T-cell (primary cell): Measurements from ENCODE around the gene CAPZA2. TPM values are rescaled to one million over a fixed set of nuclear protein-coding genes. Genes with fewer than 3 reads are reported as not detected.

Experiments
- ATAC-seq, 4 experiments: fragments of 200-7000 bp in 3 of 4; fragments of 150-1000 bp in 1 of 4; cut with Tn5 transposase; replicated peaks in 1 of 4; 1 replicate in 3 of 4; 2 replicates in 1 of 4; pipeline ENCODE4 v1.10.0; 2021; ENCODE audit warnings: moderate library complexity in 3 of 4, mild to moderate bottlenecking in 2 of 4, moderate number of reproducible peaks in 1 of 4
- CTCF ChIA-PET, 2 donors: fragments of 300-600 bp; sonication (Branson Sonifier 250); formaldehyde crosslinking; loops; one replicate each; lab custom pipeline; 2022; ENCODE audit warnings: antibody characterized with exemption in 2 of 2; lab: Charles Lee
- POLR2A ChIA-PET, 2 donors: fragments of 300-600 bp; sonication (Branson Sonifier 250); formaldehyde crosslinking; loops; one replicate each; lab custom pipeline; 2022; ENCODE audit warnings: antibody characterized with exemption in 2 of 2; lab: Charles Lee
- DNase-seq, 35 experiments: peaks; one replicate each; pipeline versions ENCODE4 v3.0.0 to v3.0.0-alpha.2; 2013 to 2023
- H3K27ac ChIP-seq: one replicate; pipeline ENCODE4 v1.5.1; 2013; ENCODE audit warnings: low read length
- H3K27me3 ChIP-seq, 2 experiments: replicated peaks in 1 of 2; 1 replicate in 1 of 2; 2 replicates in 1 of 2; pipeline versions ENCODE4 v1.6.1 to v1.7.0; 2013; ENCODE audit warnings: low read length in 1 of 2, mixed read lengths in 1 of 2; ENCODE audit not compliant: control insufficient read depth in 2 of 2, insufficient read depth in 2 of 2; ENCODE audit errors: extremely low read depth in 1 of 2
- H3K36me3 ChIP-seq, 2 donors: 1 replicate in 1 of 2; 2 replicates in 1 of 2; pipeline versions ENCODE4 v1.6.1 to v1.7.0; 2013; ENCODE audit warnings: low read length in 1 of 2; ENCODE audit not compliant: control insufficient read depth in 2 of 2, insufficient read depth in 1 of 2; ENCODE audit errors: extremely low read depth in 1 of 2
- H3K4me1 ChIP-seq, 2 experiments: 1 replicate in 1 of 2; 2 replicates in 1 of 2; pipeline versions ENCODE4 v1.6.1 to v1.7.0; 2013; ENCODE audit warnings: low read length in 2 of 2, mixed read lengths in 1 of 2; ENCODE audit not compliant: insufficient read depth in 2 of 2, control insufficient read depth in 1 of 2; ENCODE audit errors: extremely low read depth in 1 of 2
- H3K4me3 ChIP-seq, 2 donors: 1 replicate in 1 of 2; 2 replicates in 1 of 2; pipeline versions ENCODE4 v1.5.1 to v1.7.0; 2013; ENCODE audit warnings: mild to moderate bottlenecking in 2 of 2, low read length in 1 of 2, moderate library complexity in 1 of 2; ENCODE audit not compliant: control insufficient read depth in 1 of 2; ENCODE audit errors: extremely low read depth in 1 of 2
- H3K9me3 ChIP-seq: 2 replicates; pipeline ENCODE4 v1.7.0; 2013
- H3K27ac Mint-ChIP-seq, 2 donors: one replicate each; pipeline ENCODE4 v1.8.0; 2020 to 2021; ENCODE audit warnings: mild to moderate bottlenecking in 2 of 2, mixed read lengths in 2 of 2
- H3K27me3 Mint-ChIP-seq, 2 donors: one replicate each; pipeline ENCODE4 v1.8.0; 2021 to 2022; ENCODE audit warnings: mixed read lengths in 2 of 2
- H3K36me3 Mint-ChIP-seq: one replicate; pipeline ENCODE4 v1.8.0; 2021; ENCODE audit warnings: mixed read lengths
- H3K4me1 Mint-ChIP-seq, 3 donors: one replicate each; pipeline ENCODE4 v1.8.0; 2020 to 2022; ENCODE audit warnings: mixed read lengths in 3 of 3, mild to moderate bottlenecking in 1 of 3
- H3K4me3 Mint-ChIP-seq, 3 donors: one replicate each; pipeline ENCODE4 v1.8.0; 2020 to 2022; ENCODE audit warnings: mild to moderate bottlenecking in 3 of 3, mixed read lengths in 3 of 3, moderate library complexity in 3 of 3
- H3K9me3 Mint-ChIP-seq, 3 donors: one replicate each; pipeline ENCODE4 v1.8.0; 2020 to 2022; ENCODE audit warnings: mixed read lengths in 3 of 3
- WGBS: methylation state at CpG from one replicate; pipeline ENCODE4 v1.1.5; 2013; ENCODE audit warnings: missing lambda C conversion rate; ENCODE audit not compliant: insufficient coverage; 5-methylcytosine and 5-hydroxymethylcytosine counted together
- total RNA-seq, 35 experiments: library from RNA in 6 of 35; stranded (reverse) in 6 of 35; fragments of 120-200 nt in 1 of 35; gene quantifications; one replicate each; pipeline versions ENCODE4 v1.2.1 to v1.2.4 and lab custom pipeline; 2013 to 2026

CAPZA2 gene
- total RNA-seq, 5 donors from 2014 or later (not counting 1 experiment from before 2014, with no cell fraction given): 93.3 to 111 (median 95.6) TPM

- H3K9me3 ChIP-seq: no peaks in the 10 kb centered on the region
- ATAC-seq (no peak), DNase-seq (peak in 1 of 35 experiments; percentile 18)
- H3K4me3 Mint-ChIP-seq: peak overlapping the region; percentile 95 to 99 (median 99)
- H3K4me1 ChIP-seq: peaks cover 22 to 23% of the 10 kb centered on the region in 2 experiments
- H3K9me3 Mint-ChIP-seq: no peaks in the 10 kb centered on the region
- ChIA-PET CTCF (interaction anchor here in 1 of 2 donors (0.7 kb wide), 1 partner anchor 1312 kb away, joined by 3 read pairs; no protein-coding TSS in a partner anchor), POLR2A (interaction anchor here in 1 of 2 donors (0.7 kb wide), 1 partner anchor 33 kb away, joined by 3 read pairs; no protein-coding TSS in a partner anchor)
- no peaks in the 10 kb centered on the region for H3K27me3 ChIP-seq
- H3K27ac Mint-ChIP-seq: peak overlapping the region; percentile 91 to 94
- H3K36me3 Mint-ChIP-seq: peaks cover 4% of the 10 kb centered on the region
- 2% methylated on average over 11 of the region's 33 CpGs for WGBS
- peaks cover 0 to 3% of the 10 kb centered on the region in 2 donors for H3K27me3 Mint-ChIP-seq
- peak overlapping the region; percentile 36 for H3K27ac ChIP-seq
- H3K4me3 ChIP-seq: peak overlapping the region; percentile 67 to 83
- H3K4me1 Mint-ChIP-seq: peaks cover 51 to 59% (median 56%) of the 10 kb centered on the region in 3 donors
- H3K36me3 ChIP-seq: no peaks in the 10 kb centered on the region
Observed at GRCh38 chr7:116862951-116863670, 724 bp downstream of the CAPZA2 start.

- H3K27me3 Mint-ChIP-seq: peaks cover 0 to 3% of the 10 kb centered on the region in 2 donors
- DNase-seq: no peak
- Histone ChIP-seq H3K27ac (no peak overlapping the region), H3K27me3 (no peaks in the 10 kb centered on the region), H3K36me3 (no peaks in the 10 kb centered on the region), H3K4me1 (peaks cover 22 to 23% of the 10 kb centered on the region in 2 experiments), H3K4me3 (peak overlapping the region in 1 of 2 donors; percentile 83), H3K9me3 (no peaks in the 10 kb centered on the region)
- peaks cover 54 to 62% (median 60%) of the 10 kb centered on the region in 3 donors for H3K4me1 Mint-ChIP-seq
- POLR2A ChIA-PET: interaction anchor here in 1 of 2 donors (0.6 kb wide), 1 partner anchor 63 kb away, joined by 6 read pairs; no protein-coding TSS in a partner anchor
- ATAC-seq: no peak
- H3K27ac Mint-ChIP-seq: peak overlapping the region in 1 of 2 donors; percentile 94
- 40% methylated on average over 1 of the region's 9 CpGs for WGBS
- CTCF ChIA-PET: interaction anchor here in 1 of 2 donors (0.6 to 1.0 kb wide), 2 partner anchors 132 to 628 kb away, joined by 3 to 7 read pairs; no protein-coding TSS in a partner anchor
- H3K36me3 Mint-ChIP-seq: peaks cover 5% of the 10 kb centered on the region
- H3K4me3 Mint-ChIP-seq: peak overlapping the region; percentile 95 to 99 (median 99)
- H3K9me3 Mint-ChIP-seq: no peaks in the 10 kb centered on the region
Observed at GRCh38 chr7:116863936-116864500, 1.6 kb downstream of the CAPZA2 start.

GRCh38 chr7:116871061-116871700, 8.8 kb downstream of the CAPZA2 start:
- H3K27me3 Mint-ChIP-seq: no peaks in the 10 kb centered on the region
- H3K36me3 Mint-ChIP-seq: peaks cover 15% of the 10 kb centered on the region
- no peak for DNase-seq
- H3K4me1 Mint-ChIP-seq: peaks cover 74 to 85% (median 83%) of the 10 kb centered on the region in 3 donors
- H3K4me3 Mint-ChIP-seq: peak overlapping the region; percentile 1 to 27 (median 7)
- ChIA-PET POLR2A (interaction anchor here in 1 of 2 donors (0.5 to 0.9 kb wide), 2 partner anchors 19 to 600 kb away, joined by 3 to 4 read pairs; no protein-coding TSS in a partner anchor), CTCF (interaction anchor here in 1 of 2 donors (0.6 to 1.1 kb wide), 2 partner anchors 14 to 243 kb away, joined by 4 read pairs; no protein-coding TSS in a partner anchor)
- H3K9me3 Mint-ChIP-seq: no peaks in the 10 kb centered on the region
- peak in 1 of 4 experiments; percentile 24 for ATAC-seq
- no peaks in the 10 kb centered on the region for H3K9me3 ChIP-seq
- H3K27ac Mint-ChIP-seq: peak overlapping the region in 1 of 2 donors; percentile 68
- H3K36me3 ChIP-seq: no peaks in the 10 kb centered on the region
- no peak overlapping the region for H3K4me3 ChIP-seq
- no peak overlapping the region for H3K27ac ChIP-seq
- H3K27me3 ChIP-seq: no peaks in the 10 kb centered on the region
- 82% methylated on average over 3 of the region's 6 CpGs for WGBS
- H3K4me1 ChIP-seq: peaks cover 18 to 40% of the 10 kb centered on the region in 2 experiments

- Histone ChIP-seq H3K4me3 (no peak overlapping the region), H3K9me3 (no peaks in the 10 kb centered on the region), H3K4me1 (peaks cover 21 to 40% of the 10 kb centered on the region in 2 experiments), H3K27me3 (no peaks in the 10 kb centered on the region), H3K27ac (no peak overlapping the region), H3K36me3 (peaks cover 0 to 3% of the 10 kb centered on the region in 2 donors)
- peak overlapping the region; percentile 19 to 49 (median 27) for H3K4me3 Mint-ChIP-seq
- no CpG with 5 or more reads among the region's 1 CpG for WGBS
- no peak for DNase-seq
- ChIA-PET POLR2A (no interaction called here), CTCF (no interaction called here)
- peaks cover 69 to 77% (median 76%) of the 10 kb centered on the region in 3 donors for H3K4me1 Mint-ChIP-seq
- H3K9me3 Mint-ChIP-seq: no peaks in the 10 kb centered on the region
- ATAC-seq: no peak
- peaks cover 15% of the 10 kb centered on the region for H3K36me3 Mint-ChIP-seq
- peak overlapping the region; percentile 68 to 79 for H3K27ac Mint-ChIP-seq
- H3K27me3 Mint-ChIP-seq: no peaks in the 10 kb centered on the region
Observed at GRCh38 chr7:116872026-116872425, 9.6 kb downstream of the CAPZA2 start.

GRCh38 chr7:116873619-116874018, 11.2 kb downstream of the CAPZA2 start:
- ChIA-PET CTCF (interaction anchor here in 1 of 2 donors (0.6 kb wide), 1 partner anchor 358 kb away, joined by 3 read pairs; no protein-coding TSS in a partner anchor), POLR2A (no interaction called here)
- Histone ChIP-seq H3K9me3 (no peaks in the 10 kb centered on the region), H3K27ac (no peak overlapping the region), H3K36me3 (peaks cover 0 to 3% of the 10 kb centered on the region in 2 donors), H3K4me3 (no peak overlapping the region), H3K4me1 (peaks cover 16 to 35% of the 10 kb centered on the region in 2 experiments), H3K27me3 (no peaks in the 10 kb centered on the region)
- no CpG with 5 or more reads among the region's 1 CpG for WGBS
- DNase-seq (no peak), ATAC-seq (no peak)
- Mint-ChIP-seq H3K4me1 (peaks cover 56 to 66% (median 63%) of the 10 kb centered on the region in 3 donors), H3K27me3 (no peaks in the 10 kb centered on the region), H3K27ac (peak overlapping the region in 1 of 2 donors; percentile 8), H3K9me3 (no peaks in the 10 kb centered on the region), H3K4me3 (peak overlapping the region in 1 of 3 donors; percentile 27), H3K36me3 (peaks cover 10% of the 10 kb centered on the region)
